ENCODE data around the gene CDH13. TPM values are rescaled to one million over a fixed set of nuclear protein-coding genes. Genes with fewer than 3 reads are reported as not detected.

Gene CDH13
- total and polyA plus RNA-seq, 9 of the 15 experiments (the other 6 are each of a cell fraction or from before 2014, with no cell fraction given) = 0.03 TPM; not detected in 8

DNA sequence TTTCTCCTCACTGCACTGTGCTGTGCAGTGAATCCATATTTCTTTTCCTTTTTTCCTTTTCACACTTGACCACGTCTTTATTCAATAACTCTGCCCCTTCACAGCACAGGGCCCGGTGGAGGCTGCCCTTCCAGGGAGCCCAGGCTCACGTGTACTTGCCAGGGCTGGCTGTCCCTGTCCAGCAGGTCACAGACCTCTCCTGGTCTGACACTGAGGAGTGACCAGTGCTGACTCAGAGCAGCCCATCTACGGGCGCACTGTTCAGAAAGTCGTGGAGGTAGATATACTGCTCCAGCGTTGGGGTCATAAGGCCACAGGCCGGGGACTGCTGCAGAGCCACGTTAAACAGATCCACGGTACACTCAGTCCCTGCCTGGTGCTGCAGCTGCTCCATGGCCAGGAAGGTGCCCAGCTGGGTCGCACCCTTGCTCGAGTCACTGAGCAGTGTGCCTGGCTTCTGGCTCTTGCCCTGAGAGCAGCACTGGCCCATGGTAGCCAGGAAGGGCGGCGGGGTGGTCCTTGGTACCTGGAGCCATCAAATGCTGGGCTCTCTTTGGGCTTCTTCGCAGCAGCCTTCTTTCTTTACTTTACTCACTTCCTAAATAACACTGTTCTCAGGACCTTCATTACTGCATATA, 531.7 kb downstream of the CDH13 start:
- ChIA-PET POLR2A (interaction anchor here (0.5 kb wide), 1 partner anchor 367 kb away, joined by 3 read pairs; no protein-coding TSS in a partner anchor), CTCF (ENCODE audit: low intra/inter-chr PET ratio) (no interaction called here)
- WGBS (ENCODE audit: insufficient coverage, low coverage, missing lambda C conversion rate) = 1% methylated on average over 14 of the region's 15 CpGs
- no peak overlapping the region for H3K4me3 ChIP-seq
- H3K4me1 ChIP-seq (replicated peaks in 1 of 2; ENCODE audit: control insufficient read depth in 2 of 2, insufficient read depth in 2 of 2, low read length in 2 of 2) = no peaks in the 10 kb centered on the region
- FAIRE-seq (no peak), DNase-seq (ENCODE audit: extremely low read depth in 1 of 4, low spot score in 3 of 4) (no peak), ATAC-seq (no peak)
- H3K27ac ChIP-seq (ENCODE audit: extremely low read depth, low read depth, low read length) = no peak overlapping the region
- BruUV-seq (replicated peaks) = no TSS peak
- no peaks in the 10 kb centered on the region for H3K36me3 ChIP-seq (ENCODE audit: control insufficient read depth, insufficient read depth, low read length)
- H3K9ac ChIP-seq (ENCODE audit: insufficient read depth in 1 of 2, low read depth in 2 of 2, low read length in 2 of 2) = no peak overlapping the region
- H2AFZ ChIP-seq (ENCODE audit: low read depth, low read length) = no peak overlapping the region
- no peak for TF ChIP-seq POLR2A (conservative IDR thresholded peaks at IDR 0.05)
- no peak for TF ChIP-seq ZNF324 (CRISPR knock-in tag; IDR thresholded peaks at IDR 0.05)
- TF ChIP-seq RAD51 (IDR thresholded peaks at IDR 0.05; ENCODE audit: borderline replicate concordance, low read depth) = no peak
- no peak for TF ChIP-seq ELF2 (CRISPR knock-in tag; IDR thresholded peaks at IDR 0.05)
- no peak for TF ChIP-seq PCBP2 (IDR thresholded peaks at IDR 0.05; ENCODE audit: low read depth, low read length, poor library complexity, severe bottlenecking)
- no peak for TF ChIP-seq DEAF1 (CRISPR knock-in tag; IDR thresholded peaks at IDR 0.05)
- no peak for TF ChIP-seq DACH1 (IDR thresholded peaks at IDR 0.05; ENCODE audit: partially characterized antibody)
- TF ChIP-seq ZC3H11A (IDR thresholded peaks at IDR 0.05; ENCODE audit: low read depth, low read length) = no peak
- TF ChIP-seq ZBTB7A (IDR thresholded peaks at IDR 0.05; ENCODE audit: borderline replicate concordance, control insufficient read depth, low read depth, low read length) = no peak
- TF ChIP-seq CC2D1A (IDR thresholded peaks at IDR 0.05) = no peak
- no peaks in the 10 kb centered on the region for H4K20me1 ChIP-seq (replicated peaks; ENCODE audit: control insufficient read depth, insufficient read depth, low read length)
- H3K79me2 ChIP-seq (ENCODE audit: control insufficient read depth, insufficient read depth, low read length) = no peaks in the 10 kb centered on the region
- H3K4me2 ChIP-seq (ENCODE audit: insufficient read depth, low read length) = no peak overlapping the region
- peaks cover 2% of the 10 kb centered on the region; the same call in 1 of the 2 replicates for H3K9me3 ChIP-seq (replicated peaks; ENCODE audit: control insufficient read depth, insufficient read depth, low read depth, low read length)
- H3K27me3 ChIP-seq (ENCODE audit: control insufficient read depth in 2 of 2, insufficient read depth in 2 of 2, low read length in 2 of 2) = no peaks in the 10 kb centered on the region
- no peaks in the 10 kb centered on the region for H3K9me1 ChIP-seq (ENCODE audit: control insufficient read depth, insufficient read depth, low read length)
- intact Hi-C loops (cut with micrococcal nuclease) = no loop called here
- in situ Hi-C loops (cut with MboI) = no loop called here

Measured in K562 (cell line).